Keratinocyte (primary cell): ENCODE measurements around the gene CCDC54.

Experiments used
- CTCF ChIP-seq, 3 experiments: IDR thresholded peaks in 1 of 3; conservative IDR thresholded peaks in 1 of 3; optimal IDR thresholded peaks in 1 of 3; 2 replicates in 2 of 3; 3 replicates in 1 of 3; pipeline versions ENCODE3 to v1.5.1; 2011; ENCODE audit warnings: low read length in 3 of 3, mild to moderate bottlenecking in 3 of 3, moderate library complexity in 2 of 3, control low read depth in 1 of 3, inconsistent platforms in 1 of 3; ENCODE audit not compliant: insufficient read depth in 2 of 3; ENCODE audit errors: extremely low read depth in 1 of 3
- EZH2 ChIP-seq: IDR thresholded peaks from one replicate; pipeline ENCODE4 v1.6.1; 2012; ENCODE audit warnings: inconsistent platforms, mild to moderate bottlenecking, low read length, moderate library complexity

GRCh38 chr3:107395066-107395465 is 17.8 kb downstream of the CCDC54 start:
- no peak for TF ChIP-seq EZH2
- TF ChIP-seq CTCF (optimal IDR thresholded peaks at IDR 0.05 in 1 of 3, IDR thresholded peaks at IDR 0.05 in 1 of 3, conservative IDR thresholded peaks at IDR 0.05 in 1 of 3; ENCODE audit: extremely low read depth in 1 of 3, insufficient read depth in 2 of 3, low read length in 3 of 3), result no peak
